K562 (cell line): Measurements from ENCODE around the gene RABIF. TPM values are rescaled to one million over a fixed set of nuclear protein-coding genes. Genes with fewer than 3 reads are reported as not detected.

Source experiments
- ATAC-seq: fragments of 200-7000 bp; cut with Tn5 transposase; 3 replicates; pipeline ENCODE4 v1.9.1; 2020; ENCODE audit warnings: moderate library complexity
- BruUV-seq: library from RNA; stranded (reverse); fragments of 400-500 nt; replicated peaks from 2 replicates; lab custom pipeline; 2021; lab: Mats Ljungman, UMichigan
- CTCF ChIA-PET: fragments of 300-600 bp; formaldehyde crosslinking; extraction: SDS; loops from one replicate; lab custom pipeline; 2021; ENCODE audit warnings: low intra/inter-chr PET ratio; lab: Yijun Ruan, JAX
- POLR2A ChIA-PET: fragments of 300-600, 350-650 bp; sonication (Branson Sonifier 250); formaldehyde crosslinking; extraction: SDS; loops from one replicate; lab custom pipeline; 2021; ENCODE audit warnings: antibody characterized with exemption, inconsistent platforms; lab: Yijun Ruan, JAX
- DNase-seq, 4 experiments: peaks; one replicate each; pipeline versions ENCODE4 v3.0.0 to v3.0.0-alpha.2; 2011 to 2018; ENCODE audit warnings: low spot score in 3 of 4, mixed read lengths in 3 of 4; ENCODE audit errors: extremely low read depth in 1 of 4
- FAIRE-seq: peaks from 2 replicates; lab custom pipeline; 2011; peaks lifted over from hg19 to GRCh38; lab: Jason Lieb, UNC
- H2AFZ ChIP-seq: 2 replicates; pipeline ENCODE4 v1.6.0; 2011; ENCODE audit warnings: low read depth, low read length, control low read depth, inconsistent platforms
- H3K27ac ChIP-seq: fragments of 200-600 bp; 3 replicates; pipeline ENCODE4 v1.8.0; 2011; ENCODE audit warnings: low read depth, mild to moderate bottlenecking, control low read depth, inconsistent platforms, low read length, moderate library complexity, mixed read lengths; ENCODE audit errors: extremely low read depth
- H3K27me3 ChIP-seq, 2 experiments: fragments of 300-600 bp in 1 of 2; 2 replicates in 1 of 2; 3 replicates in 1 of 2; pipeline versions ENCODE4 v1.6.0 to v1.8.0; 2011; ENCODE audit warnings: inconsistent platforms in 2 of 2, low read length in 2 of 2, mild to moderate bottlenecking in 1 of 2, mixed read lengths in 1 of 2, moderate library complexity in 1 of 2; ENCODE audit not compliant: control insufficient read depth in 2 of 2, insufficient read depth in 2 of 2
- H3K36me3 ChIP-seq: fragments of 300-600 bp; 3 replicates; pipeline ENCODE4 v1.8.0; 2011; ENCODE audit warnings: mild to moderate bottlenecking, low read length, inconsistent platforms; ENCODE audit not compliant: control insufficient read depth, insufficient read depth
- H3K4me1 ChIP-seq, 2 experiments: fragments of 200-600 bp in 1 of 2; replicated peaks in 1 of 2; 2 replicates in 1 of 2; 3 replicates in 1 of 2; pipeline versions ENCODE4 v1.5.1 to v1.8.0; 2011; ENCODE audit warnings: inconsistent platforms in 2 of 2, low read length in 2 of 2, mild to moderate bottlenecking in 1 of 2, mixed read lengths in 1 of 2, moderate library complexity in 1 of 2; ENCODE audit not compliant: control insufficient read depth in 2 of 2, insufficient read depth in 2 of 2
- H3K4me2 ChIP-seq: 2 replicates; pipeline ENCODE4 v1.6.1; 2011; ENCODE audit warnings: low read length, control low read depth, inconsistent platforms, mixed read lengths; ENCODE audit not compliant: insufficient read depth
- H3K4me3 ChIP-seq: fragments of 200-600 bp; sonication (generic), shearing (Covaris generic); 2 replicates; pipeline ENCODE4 v1.5.1; 2016; ENCODE audit warnings: control low read depth, inconsistent platforms
- H3K79me2 ChIP-seq: fragments of 200-600 bp; 3 replicates; pipeline ENCODE4 v1.8.0; 2011; ENCODE audit warnings: low read length, inconsistent platforms; ENCODE audit not compliant: control insufficient read depth, insufficient read depth
- H3K9ac ChIP-seq, 2 experiments: 2 replicates each; pipeline versions ENCODE4 v1.6.0 to v1.6.1; 2011; ENCODE audit warnings: low read depth in 2 of 2, low read length in 2 of 2, control low read depth in 1 of 2, inconsistent platforms in 1 of 2, mild to moderate bottlenecking in 1 of 2, mixed read lengths in 1 of 2; ENCODE audit not compliant: insufficient read depth in 1 of 2
- H3K9me1 ChIP-seq: one replicate; pipeline ENCODE4 v1.6.0; 2011; ENCODE audit warnings: inconsistent platforms, mild to moderate bottlenecking, low read length, moderate library complexity; ENCODE audit not compliant: control insufficient read depth, insufficient read depth
- H3K9me3 ChIP-seq: replicated peaks from 2 replicates; pipeline ENCODE4 v1.5.1; 2011; ENCODE audit warnings: low read depth, low read length, inconsistent platforms; ENCODE audit not compliant: control insufficient read depth, insufficient read depth
- H4K20me1 ChIP-seq: replicated peaks from 2 replicates; pipeline ENCODE4 v1.6.1; 2011; ENCODE audit warnings: low read length, inconsistent platforms, mixed read lengths; ENCODE audit not compliant: control insufficient read depth, insufficient read depth
- CEBPG ChIP-seq, 3 experiments: fragments of 200-800 bp in 1 of 3; sonication (Bioruptor generic) in 1 of 3; sonication (generic) in 1 of 3; formaldehyde crosslinking in 1 of 3; IDR thresholded peaks in 2 of 3; conservative IDR thresholded peaks in 1 of 3; 2 replicates each; pipeline versions ENCODE4 v1.6.1 to v1.8.0; 2016 to 2022; ENCODE audit warnings: missing compliant biosample characterization in 2 of 3, missing genetic modification characterization in 2 of 3, mild to moderate bottlenecking in 1 of 3, missing genetic modification reagents in 1 of 3
- ELK3 ChIP-seq: fragments of 450-650 bp; formaldehyde crosslinking; IDR thresholded peaks from 2 replicates; pipeline ENCODE4 v1.4.0; 2020; ENCODE audit warnings: mild to moderate bottlenecking
- HES1 ChIP-seq: fragments of 450-650 bp; IDR thresholded peaks from 2 replicates; pipeline ENCODE4 v1.6.1; 2016; ENCODE audit warnings: low read depth, mild to moderate bottlenecking, moderate library complexity
- PHF8 ChIP-seq: fragments of 200-600 bp; sonication (generic); IDR thresholded peaks from 2 replicates; pipeline ENCODE4 v1.6.1; 2012; ENCODE audit warnings: mixed run types, mild to moderate bottlenecking, inconsistent platforms, low read length, moderate library complexity, borderline replicate concordance
- SRSF3 ChIP-seq: fragments of 200-400 bp; formaldehyde crosslinking; IDR thresholded peaks from 2 replicates; pipeline ENCODE4 v1.6.1; 2016; ENCODE audit warnings: mild to moderate bottlenecking, low read length, moderate library complexity; ENCODE audit not compliant: insufficient read depth
- WGBS: fragments of 100-300 bp; shearing (Covaris generic); methylation state at CpG from one replicate; pipeline ENCODE4 v1.1.6; 2016; ENCODE audit warnings: low coverage, mixed read lengths; ENCODE audit not compliant: insufficient coverage; ENCODE audit errors: missing lambda C conversion rate; 5-methylcytosine and 5-hydroxymethylcytosine counted together
- in situ Hi-C: fragments of 300-500 bp; cut with MboI; formaldehyde crosslinking; loops from 4 replicates; pipeline ENCODE4 v1.15.0; 2018; ENCODE audit warnings: inconsistent platforms, mixed read lengths
- intact Hi-C: fragments of 100-400 bp; cut with micrococcal nuclease; formaldehyde crosslinking; loops from 2 replicates; pipeline ENCODE4 v1.14.2; 2022
- polyA plus RNA-seq, 8 experiments: library from polyadenylated mRNA; depleted of rRNA in 4 of 8; stranded (reverse) in 5 of 8; unstranded in 3 of 8; fragments of >200 nt; fragmentation: Nextera tagmentation in 2 of 8; fragmentation: Illumina TruSeq in 1 of 8; extraction: Ambion mirVana in 2 of 8; extraction: Trizol in 1 of 8; gene quantifications; 2 replicates each; pipeline versions ENCODE4 v1.2.1 to v1.2.3, GENCODE V29; 2011 to 2014; ENCODE audit warnings: inconsistent platforms in 1 of 8, missing spikeins in 1 of 8
- total RNA-seq, 7 experiments: library from RNA; depleted of rRNA in 6 of 7; stranded (reverse); fragments of >200 nt in 6 of 7; fragmentation: Illumina TruSeq in 2 of 7; extraction: Trizol in 2 of 7; gene quantifications; 2 replicates each; pipeline versions ENCODE4 v1.2.1 to v1.2.3, GENCODE V29; 2011 to 2021; ENCODE audit warnings: low replicate concordance in 1 of 7

Gene RABIF
- total and polyA plus RNA-seq, 9 of the 15 experiments (the other 6 are each of a cell fraction or from before 2014, with no cell fraction given) = 7.4 to 20.1 (median 11.0) TPM

GRCh38 chr1:202858789-202859414, 30.0 kb downstream of the RABIF start:
- FAIRE-seq (no peak), ATAC-seq (no peak)
- intact Hi-C loops = no loop called here
- BruUV-seq = no TSS peak
- Histone ChIP-seq H3K4me2 (no peak overlapping the region), H4K20me1 (no peaks in the 10 kb centered on the region), H3K9me1 (no peaks in the 10 kb centered on the region), H3K4me1 (peaks cover 0 to 23% of the 10 kb centered on the region in 2 experiments; a peak in 4 of 5 replicates), H3K36me3 (no peaks in the 10 kb centered on the region)
- POLR2A ChIA-PET = interaction anchor here (0.7 to 3.0 kb wide), 4 partner anchors 15 to 49 kb away, joined by 3 to 12 read pairs (median 4); partner anchors contain the start of gene PCAT6
- TF ChIP-seq HES1 (no peak), ELK3 (CRISPR knock-in tag) (no peak), SRSF3 (no peak), PHF8 (no peak), CEBPG (CRISPR knock-in tag; IDR thresholded peaks at IDR 0.05) (no peak), CEBPG (tag; conservative IDR thresholded peaks at IDR 0.05 in 1 of 2, IDR thresholded peaks at IDR 0.05 in 1 of 2) (no peak)
- TF ChIP-seq, all 486 proteins: peak for 0
- H3K9me3 ChIP-seq = no peaks in the 10 kb centered on the region
- peak overlapping the region in 1 of 2 experiments; percentile 15; a peak in 1 of 4 replicates for H3K9ac ChIP-seq
- H3K27ac ChIP-seq = no peak overlapping the region
- H3K4me3 ChIP-seq = no peak overlapping the region
- in situ Hi-C loops = no loop called here
- H3K27me3 ChIP-seq = no peaks in the 10 kb centered on the region; a peak in 2 of 5 replicates
- DNase-seq = no peak
- H3K79me2 ChIP-seq = no peaks in the 10 kb centered on the region
- H2AFZ ChIP-seq = no peak overlapping the region
- CTCF ChIA-PET = no interaction called here
- WGBS = 53% methylated on average over 10 of the region's 10 CpGs
